ENCODE measurements around the gene MTCL1. TPM values are rescaled to one million over a fixed set of nuclear protein-coding genes. Genes with fewer than 3 reads are reported as not detected.

MTCL1 gene
- polyA plus RNA-seq, 3 donors, result not detected

GRCh38 chr18:8734496-8734895 lies 29.1 kb downstream of the MTCL1 start:
- Histone ChIP-seq H3K36me3 (replicated peaks in 1 of 2; ENCODE audit: control insufficient read depth in 1 of 2, insufficient read depth in 2 of 2, low read length in 2 of 2) (no peaks in the 10 kb centered on the region), H3K9ac (ENCODE audit: insufficient read depth, low read length, poor library complexity, severe bottlenecking) (no peak overlapping the region), H3K79me2 (ENCODE audit: insufficient read depth, low read length) (no peaks in the 10 kb centered on the region), H2AFZ (ENCODE audit: insufficient read depth, low read depth, low read length, poor library complexity, severe bottlenecking) (no peak overlapping the region), H3K4me1 (ENCODE audit: control insufficient read depth in 1 of 2, insufficient read depth in 2 of 2, low read length in 2 of 2) (no peaks in the 10 kb centered on the region), H3K4me3 (replicated peaks in 1 of 3; ENCODE audit: low read depth in 2 of 3, low read length in 3 of 3) (no peak overlapping the region), H3K9me3 (replicated peaks in 1 of 2; ENCODE audit: control insufficient read depth in 1 of 2, insufficient read depth in 1 of 2, low read length in 2 of 2) (no peaks in the 10 kb centered on the region), H3K27ac (ENCODE audit: low read depth in 1 of 2, low read length in 2 of 2) (no peak overlapping the region), H3K4me2 (replicated peaks; ENCODE audit: extremely low read depth, low read length, poor library complexity, severe bottlenecking) (no peak overlapping the region), H3K27me3 (ENCODE audit: control insufficient read depth in 2 of 2, insufficient read depth in 2 of 2, low read length in 2 of 2) (no peaks in the 10 kb centered on the region), H4K20me1 (ENCODE audit: insufficient read depth, low read length) (no peaks in the 10 kb centered on the region)
- Mint-ChIP-seq H3K4me3 (no peak overlapping the region), H3K27me3 (ENCODE audit: low read depth in 3 of 3) (peaks cover 3 to 6% (median 4%) of the 10 kb centered on the region in 3 donors), H3K27ac (no peak overlapping the region), H3K4me1 (peaks cover 4% of the 10 kb centered on the region), H3K9me3 (peaks cover 0 to 2% (median 0%) of the 10 kb centered on the region in 7 donors), H3K36me3 (no peaks in the 10 kb centered on the region)
- WGBS (ENCODE audit: insufficient coverage), result 96% methylated on average over 5 of the region's 5 CpGs
- no peak for DNase-seq
- intact Hi-C loops (cut with micrococcal nuclease), result no loop called here
- TF ChIP-seq CTCF (IDR thresholded peaks at IDR 0.05), result no peak

GRCh38 chr18:8735274-8735673 lies 29.9 kb downstream of the MTCL1 start:
- DNase-seq, result no peak
- Histone ChIP-seq H3K36me3 (replicated peaks in 1 of 2; ENCODE audit: control insufficient read depth in 1 of 2, insufficient read depth in 2 of 2, low read length in 2 of 2) (no peaks in the 10 kb centered on the region), H3K9me3 (replicated peaks in 1 of 2; ENCODE audit: control insufficient read depth in 1 of 2, insufficient read depth in 1 of 2, low read length in 2 of 2) (no peaks in the 10 kb centered on the region), H3K79me2 (ENCODE audit: insufficient read depth, low read length) (no peaks in the 10 kb centered on the region), H3K27ac (ENCODE audit: low read depth in 1 of 2, low read length in 2 of 2) (no peak overlapping the region), H3K27me3 (ENCODE audit: control insufficient read depth in 2 of 2, insufficient read depth in 2 of 2, low read length in 2 of 2) (no peaks in the 10 kb centered on the region), H4K20me1 (ENCODE audit: insufficient read depth, low read length) (no peaks in the 10 kb centered on the region), H3K4me2 (replicated peaks; ENCODE audit: extremely low read depth, low read length, poor library complexity, severe bottlenecking) (no peak overlapping the region), H2AFZ (ENCODE audit: insufficient read depth, low read depth, low read length, poor library complexity, severe bottlenecking) (no peak overlapping the region), H3K9ac (ENCODE audit: insufficient read depth, low read length, poor library complexity, severe bottlenecking) (no peak overlapping the region), H3K4me1 (ENCODE audit: control insufficient read depth in 1 of 2, insufficient read depth in 2 of 2, low read length in 2 of 2) (no peaks in the 10 kb centered on the region), H3K4me3 (replicated peaks in 1 of 3; ENCODE audit: low read depth in 2 of 3, low read length in 3 of 3) (no peak overlapping the region)
- H3K36me3 Mint-ChIP-seq, result no peaks in the 10 kb centered on the region
- no peak for TF ChIP-seq CTCF (IDR thresholded peaks at IDR 0.05)
- H3K27me3 Mint-ChIP-seq (ENCODE audit: low read depth in 3 of 3), result peaks cover 3 to 6% (median 4%) of the 10 kb centered on the region in 3 donors
- H3K4me1 Mint-ChIP-seq, result peaks cover 7% of the 10 kb centered on the region
- H3K9me3 Mint-ChIP-seq, result peaks cover 0 to 4% (median 0%) of the 10 kb centered on the region in 7 donors
- no peak overlapping the region for H3K27ac Mint-ChIP-seq
- WGBS (ENCODE audit: insufficient coverage), result no CpG with 5 or more reads among the region's 2 CpGs
- intact Hi-C loops (cut with micrococcal nuclease), result no loop called here
- no peak overlapping the region for H3K4me3 Mint-ChIP-seq
